ENCODE measurements around the gene CERK. TPM values are rescaled to one million over a fixed set of nuclear protein-coding genes. Genes with fewer than 3 reads are reported as not detected.

The CERK gene
- total and polyA plus RNA-seq, 2 of the 13 experiments (the other 11 are each of a cell fraction or from before 2014, with no cell fraction given), result 40.3 to 41.9 TPM

- no peak for FAIRE-seq
- peak overlapping the region; percentile 5 to 57 (median 16); a peak in 4 of 6 replicates for H3K4me3 ChIP-seq (replicated peaks in 1 of 3; ENCODE audit: insufficient read depth in 1 of 3, low read depth in 2 of 3, low read length in 3 of 3)
- CTCF ChIA-PET (ENCODE audit: low intra/inter-chr PET ratio, low total read pairs), result no interaction called here
- TF ChIP-seq ASH2L (IDR thresholded peaks at IDR 0.05; ENCODE audit: insufficient read length, low read depth, low read length), result peak; percentile 1
- peak in 1 of 2 experiments; percentile 2; a peak in 1 of 4 replicates for TF ChIP-seq POLR2A (IDR thresholded peaks at IDR 0.05; ENCODE audit: insufficient read depth in 1 of 2, low read depth in 2 of 2, low read length in 2 of 2)
- TF ChIP-seq ZNF891 (CRISPR knock-in tag; IDR thresholded peaks at IDR 0.05), result 0 out of 2 replicates have a peak, but pooled peaks have one; percentile 2
- TF ChIP-seq DZIP1 (CRISPR knock-in tag; IDR thresholded peaks at IDR 0.05), result 0 out of 2 replicates have a peak, but pooled peaks have one; percentile 8
- TF ChIP-seq ZNF441 (CRISPR knock-in tag; IDR thresholded peaks at IDR 0.05; ENCODE audit: borderline replicate concordance), result no peak
- H3K4me1 ChIP-seq (ENCODE audit: insufficient read depth, low read length), result peaks cover 64% of the 10 kb centered on the region
- peaks cover 65% of the 10 kb centered on the region for H3K79me2 ChIP-seq (ENCODE audit: insufficient read depth, low read length)
- H2AFZ ChIP-seq (ENCODE audit: low read length), result no peak overlapping the region
- peak overlapping the region; percentile 67 for H3K9ac ChIP-seq (ENCODE audit: insufficient read depth, low read depth, low read length)
- in situ Hi-C loops (cut with HindIII; ENCODE audit: extremely low pct_ligation_motif_present, low pct_unique_long_range_greater_than_20kb) (no loop called here), intact Hi-C loops (cut with micrococcal nuclease; ENCODE audit: unreplicated experiment) (loop anchor here (10.0 kb wide), 1 partner anchor 157 kb away; no protein-coding TSS in a partner anchor)
- H3K4me2 ChIP-seq (ENCODE audit: low read depth, low read length), result peak overlapping the region; percentile 71
- peaks cover 1 to 5% of the 10 kb centered on the region in 2 experiments; a peak in 3 of 5 replicates for H3K36me3 ChIP-seq (replicated peaks in 1 of 2; ENCODE audit: control insufficient read depth in 1 of 2, insufficient read depth in 2 of 2, low read length in 2 of 2)
- no peaks in the 10 kb centered on the region for H3K9me3 ChIP-seq (ENCODE audit: low read length)
- 19% methylated on average over 14 of the region's 14 CpGs for WGBS (ENCODE audit: low lambda C conversion rate)
- H4K20me1 ChIP-seq (ENCODE audit: insufficient read depth, low read length), result peaks cover 15% of the 10 kb centered on the region
- H3K27me3 ChIP-seq (ENCODE audit: control insufficient read depth in 1 of 2, insufficient read depth in 2 of 2, low read length in 2 of 2), result no peaks in the 10 kb centered on the region
- no peak for DNase-seq (ENCODE audit: low spot score)
- BruUV-seq (replicated peaks), result no TSS peak
- POLR2A ChIA-PET, result interaction anchor here (0.9 to 2.5 kb wide), 4 partner anchors 11 to 30 kb away, joined by 3 to 10 read pairs (median 6); partner anchors contain the start of gene TBC1D22A
- peak; percentile 53 for ATAC-seq
- peak overlapping the region; percentile 82 for H3K27ac ChIP-seq (ENCODE audit: extremely low read length, insufficient read depth, low read length)
Measured at GRCh38 chr22:46732041-46732379, 6.0 kb downstream of the CERK start.

Data from HepG2 (cell line).